Neural cell (in vitro differentiated cells): ENCODE results near the gene PADI3. TPM values are rescaled to one million over a fixed set of nuclear protein-coding genes. Genes with fewer than 3 reads are reported as not detected.

ENCODE experiments used
- H2AFZ ChIP-seq: fragments of 200-600, 300-800 bp; sonication (generic), shearing (Covaris generic); 2 replicates; pipeline ENCODE4 v1.6.0; 2014; ENCODE audit warnings: low read depth, mild to moderate bottlenecking, antibody characterized with exemption, low read length, moderate library complexity
- H3F3A ChIP-seq: fragments of 200-600 bp; shearing (Covaris generic); 2 replicates; pipeline ENCODE4 v1.6.1; 2016; ENCODE audit warnings: mild to moderate bottlenecking, moderate library complexity, mixed read lengths, antibody characterized with exemption, low read length; ENCODE audit not compliant: insufficient read depth, poor library complexity, severe bottlenecking
- H3K27ac ChIP-seq: fragments of 200-600, 300-800 bp; sonication (generic), shearing (Covaris generic); 2 replicates; pipeline ENCODE4 v1.5.1; 2014; ENCODE audit warnings: mild to moderate bottlenecking, low read length, moderate library complexity
- H3K27me3 ChIP-seq: fragments of 300-800, 200-600 bp; sonication (generic), shearing (Covaris generic); 2 replicates; pipeline ENCODE4 v1.6.0; 2014; ENCODE audit warnings: mild to moderate bottlenecking, low read depth, low read length, moderate library complexity; ENCODE audit not compliant: insufficient read depth
- H3K36me3 ChIP-seq: fragments of 300-800, 200-600 bp; sonication (generic), shearing (Covaris generic); 2 replicates; pipeline ENCODE4 v1.5.1; 2014; ENCODE audit warnings: mild to moderate bottlenecking, antibody characterized with exemption, low read length, moderate library complexity; ENCODE audit not compliant: insufficient read depth
- H3K4me2 ChIP-seq: fragments of 300-800, 200-600 bp; sonication (generic), shearing (Covaris generic); 2 replicates; pipeline ENCODE4 v1.6.0; 2014; ENCODE audit warnings: mild to moderate bottlenecking, low read length
- H3K4me3 ChIP-seq: fragments of 300-800, 200-600 bp; sonication (generic), shearing (Covaris generic); 2 replicates; pipeline ENCODE4 v1.5.1; 2014; ENCODE audit warnings: mild to moderate bottlenecking, low read length, moderate library complexity
- H3K79me2 ChIP-seq: fragments of 200-600 bp; shearing (Covaris generic); replicated peaks from 2 replicates; pipeline ENCODE4 v1.6.0; 2014; ENCODE audit warnings: mild to moderate bottlenecking, low read length, moderate library complexity; ENCODE audit not compliant: insufficient read depth
- H3K9ac ChIP-seq: fragments of 300-800, 200-600 bp; sonication (generic), shearing (Covaris generic); 2 replicates; pipeline ENCODE4 v1.6.1; 2016; ENCODE audit warnings: mild to moderate bottlenecking, low read length, mixed read lengths
- H3K9me2 ChIP-seq: fragments of 200-600 bp; shearing (Covaris generic); 2 replicates; pipeline ENCODE4 v1.6.1; 2016; ENCODE audit warnings: mild to moderate bottlenecking, low read length, mixed read lengths; ENCODE audit not compliant: insufficient read depth
- H3K9me3 ChIP-seq: fragments of 200-600, 300-800 bp; sonication (generic), shearing (Covaris generic); 2 replicates; pipeline ENCODE4 v1.6.1; 2016; ENCODE audit warnings: mild to moderate bottlenecking, mixed run types, low read length, moderate library complexity, mixed read lengths
- H4K20me1 ChIP-seq: fragments of 200-600 bp; shearing (Covaris generic); 2 replicates; pipeline ENCODE4 v1.6.1; 2016; ENCODE audit warnings: mild to moderate bottlenecking, mixed run types; ENCODE audit not compliant: insufficient read depth
- CTCF ChIP-seq: fragments of 450-650 bp; IDR thresholded peaks from 2 replicates; pipeline ENCODE4 v1.5.1; 2014; ENCODE audit warnings: antibody characterized with exemption, mild to moderate bottlenecking, moderate library complexity; ENCODE audit not compliant: poor library complexity, severe bottlenecking
- EP300 ChIP-seq: fragments of 450-650 bp; conservative IDR thresholded peaks from 2 replicates; pipeline ENCODE4 v1.6.1; 2014; ENCODE audit warnings: antibody characterized with exemption, mild to moderate bottlenecking, moderate library complexity; ENCODE audit not compliant: poor library complexity, severe bottlenecking
- EZH2 ChIP-seq: fragments of 200-600, 300-800 bp; shearing (Covaris generic), sonication (generic); IDR thresholded peaks from 2 replicates; pipeline ENCODE4 v1.6.1; 2014; ENCODE audit warnings: antibody characterized with exemption, low read length, borderline replicate concordance, mild to moderate bottlenecking; ENCODE audit not compliant: insufficient read depth, poor library complexity, severe bottlenecking
- MXI1 ChIP-seq: fragments of 450-650 bp; conservative IDR thresholded peaks from 2 replicates; pipeline ENCODE4 v1.6.1; 2014; ENCODE audit warnings: antibody characterized with exemption, mild to moderate bottlenecking; ENCODE audit not compliant: poor library complexity, severe bottlenecking
- POLR2AphosphoS5 ChIP-seq: IDR thresholded peaks from 2 replicates; pipeline ENCODE4 v1.6.1; 2012
- RAD21 ChIP-seq: fragments of 450-650 bp; conservative IDR thresholded peaks from 2 replicates; pipeline ENCODE4 v1.6.1; 2014; ENCODE audit warnings: antibody characterized with exemption, mild to moderate bottlenecking, moderate library complexity
- REST ChIP-seq: IDR thresholded peaks from 2 replicates; pipeline ENCODE4 v1.6.1; 2012; ENCODE audit warnings: borderline replicate concordance
- SMC3 ChIP-seq: fragments of 450-650 bp; conservative IDR thresholded peaks from 2 replicates; pipeline ENCODE4 v1.6.1; 2014; ENCODE audit warnings: antibody characterized with exemption, mild to moderate bottlenecking, moderate library complexity; ENCODE audit not compliant: poor library complexity
- TAF1 ChIP-seq: IDR thresholded peaks from 2 replicates; pipeline ENCODE4 v1.6.1; 2012; ENCODE audit warnings: low read depth
- polyA plus RNA-seq: library from polyadenylated mRNA; depleted of rRNA; stranded (reverse); fragments of >200 nt; gene quantifications from 2 replicates; pipeline ENCODE4 v1.2.3, GENCODE V29; 2014

The PADI3 gene
- polyA plus RNA-seq, 1 donor from 2014 or later = not detected

- H4K20me1 ChIP-seq = no peaks in the 10 kb centered on the region
- H3F3A ChIP-seq = no peaks in the 10 kb centered on the region
- no peaks in the 10 kb centered on the region for H3K36me3 ChIP-seq
- H3K9me3 ChIP-seq = peaks cover 4% of the 10 kb centered on the region
- H3K4me2 ChIP-seq = no peak overlapping the region
- no peak overlapping the region for H2AFZ ChIP-seq
- TF ChIP-seq EZH2 (no peak), SMC3 (no peak), EP300 (no peak), MXI1 (no peak), POLR2AphosphoS5 (no peak), TAF1 (no peak), REST (no peak), CTCF (no peak), RAD21 (no peak)
- no peak overlapping the region for H3K9ac ChIP-seq
- H3K27ac ChIP-seq = no peak overlapping the region
- H3K9me2 ChIP-seq = no peaks in the 10 kb centered on the region
- H3K27me3 ChIP-seq = no peaks in the 10 kb centered on the region
- H3K79me2 ChIP-seq = no peaks in the 10 kb centered on the region
- H3K4me3 ChIP-seq = no peak overlapping the region
Measured at GRCh38 chr1:17328855-17329254, 80.0 kb downstream of the PADI3 start.

DNA sequence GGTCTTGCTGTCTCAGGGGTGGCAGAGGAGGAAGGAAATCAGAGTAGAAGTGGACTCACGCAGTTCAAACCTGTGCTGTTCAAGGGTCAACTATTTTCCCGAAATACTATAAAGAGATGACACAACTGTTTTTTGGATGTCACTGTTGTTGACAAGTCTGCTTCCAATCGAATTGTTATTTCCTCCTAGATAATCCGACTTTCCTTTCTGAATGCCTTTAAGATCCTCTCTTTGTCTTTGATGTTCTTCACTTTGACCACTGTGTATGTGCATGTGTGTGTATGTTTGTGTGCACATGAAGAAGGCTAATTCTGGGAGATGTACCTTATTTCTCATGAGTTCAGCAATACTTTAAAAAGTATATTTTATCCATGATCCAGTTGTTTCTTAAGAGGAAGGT is 80.7 kb downstream of the PADI3 start:
- no peaks in the 10 kb centered on the region for H3K79me2 ChIP-seq
- H3K27me3 ChIP-seq = no peaks in the 10 kb centered on the region
- H2AFZ ChIP-seq = no peak overlapping the region
- H4K20me1 ChIP-seq = no peaks in the 10 kb centered on the region
- TF ChIP-seq SMC3 (no peak), MXI1 (no peak), RAD21 (no peak)
- no peak overlapping the region for H3K9ac ChIP-seq
- no peak overlapping the region for H3K27ac ChIP-seq
- H3F3A ChIP-seq = no peaks in the 10 kb centered on the region
- H3K4me3 ChIP-seq = no peak overlapping the region
- no peaks in the 10 kb centered on the region for H3K36me3 ChIP-seq
- H3K9me2 ChIP-seq = no peaks in the 10 kb centered on the region
- peaks cover 4% of the 10 kb centered on the region for H3K9me3 ChIP-seq
- no peak overlapping the region for H3K4me2 ChIP-seq

DNA sequence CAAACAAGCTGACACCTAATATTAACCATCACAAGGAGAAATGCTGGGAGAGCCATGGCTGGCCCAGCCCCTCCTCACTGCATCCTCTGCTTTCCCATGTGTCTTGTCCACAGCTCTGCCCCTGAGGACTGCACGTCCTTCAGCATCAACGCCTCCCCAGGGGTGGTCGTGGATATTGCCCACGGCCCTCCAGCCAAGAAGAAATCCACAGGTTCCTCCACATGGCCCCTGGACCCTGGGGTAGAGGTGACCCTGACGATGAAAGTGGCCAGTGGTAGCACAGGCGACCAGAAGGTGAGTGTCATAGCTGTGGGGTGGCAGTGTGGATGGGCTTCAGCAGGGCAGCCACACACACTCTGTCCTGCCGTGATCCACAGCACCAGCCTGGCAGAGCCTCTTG is 82.0 kb downstream of the PADI3 start:
- no peaks in the 10 kb centered on the region for H3K9me2 ChIP-seq
- no peak overlapping the region for H3K27ac ChIP-seq
- no peaks in the 10 kb centered on the region for H3F3A ChIP-seq
- no peaks in the 10 kb centered on the region for H3K36me3 ChIP-seq
- TF ChIP-seq EZH2 (no peak), SMC3 (no peak), POLR2AphosphoS5 (no peak), EP300 (no peak), REST (no peak), TAF1 (no peak), RAD21 (no peak), CTCF (no peak), MXI1 (no peak)
- no peaks in the 10 kb centered on the region for H3K27me3 ChIP-seq
- no peak overlapping the region for H2AFZ ChIP-seq
- H3K4me2 ChIP-seq = no peak overlapping the region
- no peaks in the 10 kb centered on the region for H4K20me1 ChIP-seq
- H3K9ac ChIP-seq = no peak overlapping the region
- no peaks in the 10 kb centered on the region for H3K79me2 ChIP-seq
- peaks cover 4% of the 10 kb centered on the region for H3K9me3 ChIP-seq
- H3K4me3 ChIP-seq = no peak overlapping the region
